NCI-H187 (cell line): ENCODE data around the gene TAS2R46.
"Not testable (repeated sequence)": the region's sequence is repeated elsewhere in the genome, so short reads cannot be mapped to it uniquely, and the experiment has no call there.

Experiments used
- DNase-seq, 2 experiments: peaks; one replicate each; lab custom pipeline; 2025; lab: John Stamatoyannopoulos, UW

TAS2R46 gene, protein sequence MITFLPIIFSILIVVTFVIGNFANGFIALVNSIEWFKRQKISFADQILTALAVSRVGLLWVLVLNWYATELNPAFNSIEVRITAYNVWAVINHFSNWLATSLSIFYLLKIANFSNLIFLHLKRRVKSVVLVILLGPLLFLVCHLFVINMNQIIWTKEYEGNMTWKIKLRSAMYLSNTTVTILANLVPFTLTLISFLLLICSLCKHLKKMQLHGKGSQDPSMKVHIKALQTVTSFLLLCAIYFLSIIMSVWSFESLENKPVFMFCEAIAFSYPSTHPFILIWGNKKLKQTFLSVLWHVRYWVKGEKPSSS

GRCh38 chr12:11062194-11062593 is at the start of gene TAS2R46:
TSS of gene TAS2R46 (minus strand) at chr12:11062294. CDS start at chr12:11062294, 0 bp downstream.
- not testable (repeated sequence) for DNase-seq

GRCh38 chr12:11111213-11111612 is 49.1 kb upstream of the TAS2R46 start:
- DNase-seq, result not testable (repeated sequence)

- no peak for DNase-seq
Observed at GRCh38 chr12:11108862-11109261, 46.8 kb upstream of the TAS2R46 start.

GRCh38 chr12:11107719-11108118 is 45.6 kb upstream of the TAS2R46 start:
- no peak for DNase-seq

- DNase-seq, result no peak
Observed at GRCh38 chr12:11106288-11106687, 44.2 kb upstream of the TAS2R46 start.

DNA sequence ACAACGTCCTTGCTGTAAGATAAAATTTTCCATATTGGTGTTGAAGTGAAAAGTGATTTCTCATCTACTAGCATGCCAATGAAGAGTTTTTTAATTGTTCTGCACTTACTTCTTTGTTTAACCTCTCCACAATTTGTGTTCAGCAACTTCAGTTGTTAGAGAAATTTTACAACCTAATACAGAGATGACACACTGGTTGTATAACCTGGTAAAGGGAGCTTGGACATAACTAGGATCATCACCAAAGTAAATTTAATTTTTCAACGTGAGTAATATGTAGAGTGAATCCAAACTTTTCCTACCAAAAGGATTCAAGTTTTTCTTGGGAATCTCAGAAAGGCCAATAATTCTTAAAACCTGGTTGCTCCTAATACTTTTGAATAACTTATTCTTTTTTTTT is 43.5 kb upstream of the TAS2R46 start:
- DNase-seq, result no peak

GRCh38 chr12:11094910-11095309 is 32.8 kb upstream of the TAS2R46 start:
- not testable (repeated sequence) for DNase-seq

DNA sequence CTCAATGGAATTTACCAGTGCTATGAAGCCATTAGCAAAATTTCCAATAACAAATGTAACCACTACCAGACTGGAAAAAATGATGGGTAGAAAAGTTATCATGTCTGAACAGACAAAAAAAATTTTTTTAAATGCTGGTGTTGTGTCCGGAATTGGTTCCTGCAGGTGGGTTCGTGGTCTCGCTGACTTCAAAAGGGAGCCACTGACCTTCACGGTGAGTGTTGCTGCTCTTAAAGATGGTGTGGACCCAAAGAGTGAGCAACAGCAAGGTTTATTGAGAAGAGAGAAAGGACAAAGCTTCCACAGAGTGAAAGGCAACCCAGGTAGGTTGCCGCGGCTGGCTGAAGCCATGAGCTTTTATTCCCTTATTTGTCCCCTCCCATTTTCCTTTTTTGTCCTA is 30.0 kb upstream of the TAS2R46 start, which contains the start of gene TAS2R43:
Gene TAS2R43, minus strand, starts transcription at position 186 of the 400 bp plus-strand sequence. Its CDS starts 84 bp downstream, at position 102.
- no peak for DNase-seq

- DNase-seq, result no peak
Observed at GRCh38 chr12:11089246-11089645, 27.2 kb upstream of the TAS2R46 start.

- no peak for DNase-seq
Observed at GRCh38 chr12:11085419-11085818, 23.3 kb upstream of the TAS2R46 start.

DNA sequence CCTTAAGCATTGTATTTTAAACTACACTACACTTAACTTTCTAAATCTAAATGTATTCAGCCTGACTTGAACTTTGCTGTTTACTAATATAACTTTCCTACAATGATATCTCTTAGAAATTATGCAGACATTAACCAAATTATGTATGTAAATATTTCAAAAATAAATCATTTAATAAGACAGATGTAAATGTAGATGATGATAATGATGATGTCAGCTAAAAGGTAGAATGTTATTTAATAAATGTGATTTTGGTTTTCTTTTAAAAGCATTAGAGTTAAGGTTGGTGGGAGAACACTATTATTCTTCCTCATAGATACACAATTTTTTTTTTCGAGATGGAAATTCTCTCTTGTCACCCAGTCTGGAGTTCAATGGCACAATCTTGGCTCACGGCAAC is 19.9 kb upstream of the TAS2R46 start:
- DNase-seq, result no peak

- no peak for DNase-seq
Observed at GRCh38 chr12:11078246-11078645, 16.2 kb upstream of the TAS2R46 start.

DNA sequence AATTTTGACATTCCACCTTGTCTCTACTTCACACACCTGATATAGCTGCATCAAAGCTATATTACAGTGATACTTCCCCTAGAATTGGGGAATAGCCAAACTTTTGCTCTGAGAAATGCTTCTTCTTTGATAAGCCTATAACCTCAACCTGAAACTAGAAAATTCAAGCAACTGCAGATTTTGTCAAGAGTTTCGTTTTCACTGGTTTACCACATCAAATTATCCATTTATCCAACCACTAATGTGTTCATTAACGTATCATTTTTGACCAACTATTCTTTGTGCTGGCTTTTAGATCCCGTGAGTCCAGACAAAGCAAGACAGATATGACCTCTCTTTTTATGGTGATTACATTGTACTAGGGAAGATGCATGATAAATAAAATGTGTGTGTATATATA is 13.5 kb upstream of the TAS2R46 start:
- DNase-seq, result no peak

- DNase-seq, result no peak
Observed at GRCh38 chr12:11071414-11071813, 9.3 kb upstream of the TAS2R46 start.

GRCh38 chr12:11070999-11071398 is 8.9 kb upstream of the TAS2R46 start:
- no peak for DNase-seq

DNA sequence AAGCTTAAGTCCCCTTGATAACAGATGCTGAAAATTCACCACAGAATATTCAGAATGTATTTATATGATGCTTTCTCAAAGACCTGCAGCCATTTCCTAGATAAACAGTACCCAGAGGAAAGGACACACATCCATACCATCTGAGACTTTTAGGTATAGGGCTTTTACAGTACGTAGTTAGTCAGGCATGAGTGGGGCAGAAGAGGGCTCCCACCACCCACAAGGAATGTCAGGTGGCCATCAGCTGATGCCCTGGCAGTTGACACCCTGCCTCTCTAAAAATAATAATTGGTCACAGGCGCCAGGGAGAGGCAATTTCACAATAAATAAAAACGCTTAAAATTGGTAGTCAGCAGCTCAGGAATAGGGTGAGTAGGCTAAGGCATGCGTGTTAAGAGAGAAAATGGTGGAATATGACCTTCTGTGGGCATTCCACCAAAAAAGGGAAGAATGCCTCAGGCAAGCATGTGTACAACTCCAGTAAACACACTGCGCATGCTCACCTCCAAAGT is 7.8 kb upstream of the TAS2R46 start:
- no peak for DNase-seq

- DNase-seq, result no peak
Observed at GRCh38 chr12:11067514-11067913, 5.4 kb upstream of the TAS2R46 start.

- no peak for DNase-seq
Observed at GRCh38 chr12:11059784-11060183, 2.3 kb downstream of the TAS2R46 start.

DNA sequence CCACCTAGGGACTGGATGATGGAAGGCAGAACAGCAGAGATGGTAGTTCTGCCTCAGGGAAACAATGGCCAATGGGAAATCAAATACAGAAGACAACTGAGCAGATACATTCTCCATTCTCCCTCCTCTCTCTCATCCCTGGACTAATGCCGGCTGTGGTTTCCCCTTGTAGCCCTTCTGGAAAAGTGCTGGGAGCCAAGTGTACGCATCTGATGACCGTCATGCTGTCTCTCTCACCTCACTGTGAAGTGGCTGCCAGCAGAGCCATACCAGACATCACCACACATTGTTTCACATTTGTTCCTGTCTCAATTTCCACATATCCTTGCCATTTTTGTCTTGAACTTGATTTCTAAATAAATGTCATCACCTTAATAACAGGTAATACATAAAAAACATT is 3.1 kb downstream of the TAS2R46 start:
- DNase-seq, result no peak

GRCh38 chr12:11055306-11055705 is 6.8 kb downstream of the TAS2R46 start:
- no peak for DNase-seq

GRCh38 chr12:11049806-11050531 is 12.1 kb downstream of the TAS2R46 start:
- DNase-seq, result not testable (repeated sequence)

DNA sequence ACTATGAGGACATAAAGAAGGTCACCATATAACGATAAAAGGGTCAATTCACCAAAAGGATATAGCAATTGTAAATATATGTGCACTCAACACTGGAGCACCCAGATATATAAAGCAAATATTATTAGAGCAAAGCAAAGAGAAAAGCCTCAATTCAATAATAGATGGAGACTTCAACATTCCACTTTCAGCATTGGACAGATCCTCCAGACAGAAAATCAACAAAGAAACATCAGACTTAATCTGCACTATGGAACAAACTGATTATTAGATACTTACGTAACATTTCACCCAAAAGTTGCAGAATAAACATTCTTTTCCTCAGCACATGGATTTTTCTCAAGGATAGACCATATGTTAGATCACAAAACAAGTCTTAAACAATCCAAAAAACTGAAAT is 20.7 kb downstream of the TAS2R46 start:
- not testable (repeated sequence) for DNase-seq

GRCh38 chr12:11040162-11040561 is 21.9 kb downstream of the TAS2R46 start:
- DNase-seq, result no peak
